ENCODE measurements around the gene DZANK1. TPM values are rescaled to one million over a fixed set of nuclear protein-coding genes. Genes with fewer than 3 reads are reported as not detected.
A peak's percentile ranks its signal among the peaks of the same experiment; 100 is the strongest.

Gene DZANK1
- total and polyA plus RNA-seq, 9 of the 15 experiments (the other 6 are each of a cell fraction or from before 2014, with no cell fraction given) = 0.04 to 0.18 (median 0.11) TPM; not detected in 2

- TF ChIP-seq SRSF1 (IDR thresholded peaks at IDR 0.05; ENCODE audit: low read depth, low read length) = no peak
- TF ChIP-seq GATAD2A (IDR thresholded peaks at IDR 0.05) = no peak
- TF ChIP-seq HDAC3 (IDR thresholded peaks at IDR 0.05; ENCODE audit: borderline replicate concordance, partially characterized antibody) = no peak
- no peak for TF ChIP-seq STAG1 (CRISPR knock-in tag; IDR thresholded peaks at IDR 0.05; ENCODE audit: borderline replicate concordance)
- TF ChIP-seq RAD51 (IDR thresholded peaks at IDR 0.05; ENCODE audit: borderline replicate concordance, low read depth) = no peak
- TF ChIP-seq RERE (CRISPR knock-in tag; IDR thresholded peaks at IDR 0.05; ENCODE audit: borderline replicate concordance) = no peak
- TF ChIP-seq HMG20B (CRISPR knock-in tag; IDR thresholded peaks at IDR 0.05) = no peak
- no peak for TF ChIP-seq ZKSCAN8 (CRISPR knock-in tag; IDR thresholded peaks at IDR 0.05)
- peak; percentile 86 for TF ChIP-seq CXXC5 (CRISPR knock-in tag; IDR thresholded peaks at IDR 0.05)
- peak; percentile 95 for TF ChIP-seq RBFOX2 (IDR thresholded peaks at IDR 0.05; ENCODE audit: low read depth, low read length)
- TF ChIP-seq NR2C2 (CRISPR knock-in tag; IDR thresholded peaks at IDR 0.05) = no peak
- TF ChIP-seq NR2C2 (tag; IDR thresholded peaks at IDR 0.05) = peak; percentile 40; the same call in 1 of the 2 replicates
- no peak for TF ChIP-seq NEUROD1 (IDR thresholded peaks at IDR 0.05; ENCODE audit: borderline replicate concordance, low read depth, low read length, partially characterized antibody)
- TF ChIP-seq SRF (CRISPR knock-in tag; IDR thresholded peaks at IDR 0.05) = no peak
- no peak for TF ChIP-seq ZBTB33 (CRISPR knock-in tag; IDR thresholded peaks at IDR 0.05)
- no peak for TF ChIP-seq NR1H2 (CRISPR knock-in tag; IDR thresholded peaks at IDR 0.05)
- TF ChIP-seq MTA3 (IDR thresholded peaks at IDR 0.05; ENCODE audit: borderline replicate concordance) = peak; percentile 84; the same call in 1 of the 2 replicates
- no peak for TF ChIP-seq ARID2 (IDR thresholded peaks at IDR 0.05)
Observed at GRCh38 chr20:18507218-18508191, 40.7 kb upstream of the DZANK1 start, which contains the start of gene SEC23B (continued).
